K562 (cell line): Measurements from ENCODE around the gene CAPN10. TPM values are rescaled to one million over a fixed set of nuclear protein-coding genes. Genes with fewer than 3 reads are reported as not detected.
A peak's percentile ranks its signal among the peaks of the same experiment; 100 is the strongest.

ENCODE experiments used
- ATAC-seq: fragments of 200-7000 bp; cut with Tn5 transposase; 3 replicates; pipeline ENCODE4 v1.9.1; 2020; ENCODE audit warnings: moderate library complexity
- BruUV-seq: library from RNA; stranded (reverse); fragments of 400-500 nt; replicated peaks from 2 replicates; lab custom pipeline; 2021; lab: Mats Ljungman, UMichigan
- CTCF ChIA-PET: fragments of 300-600 bp; formaldehyde crosslinking; extraction: SDS; loops from one replicate; lab custom pipeline; 2021; ENCODE audit warnings: low intra/inter-chr PET ratio; lab: Yijun Ruan, JAX
- POLR2A ChIA-PET: fragments of 300-600, 350-650 bp; sonication (Branson Sonifier 250); formaldehyde crosslinking; extraction: SDS; loops from one replicate; lab custom pipeline; 2021; ENCODE audit warnings: antibody characterized with exemption, inconsistent platforms; lab: Yijun Ruan, JAX
- DNase-seq, 4 experiments: peaks; one replicate each; pipeline versions ENCODE4 v3.0.0 to v3.0.0-alpha.2; 2011 to 2018; ENCODE audit warnings: low spot score in 3 of 4, mixed read lengths in 3 of 4; ENCODE audit errors: extremely low read depth in 1 of 4
- FAIRE-seq: peaks from 2 replicates; lab custom pipeline; 2011; peaks lifted over from hg19 to GRCh38; lab: Jason Lieb, UNC
- H2AFZ ChIP-seq: 2 replicates; pipeline ENCODE4 v1.6.0; 2011; ENCODE audit warnings: low read depth, low read length, control low read depth, inconsistent platforms
- H3K27ac ChIP-seq: fragments of 200-600 bp; 3 replicates; pipeline ENCODE4 v1.8.0; 2011; ENCODE audit warnings: low read depth, mild to moderate bottlenecking, control low read depth, inconsistent platforms, low read length, moderate library complexity, mixed read lengths; ENCODE audit errors: extremely low read depth
- H3K27me3 ChIP-seq, 2 experiments: fragments of 300-600 bp in 1 of 2; 2 replicates in 1 of 2; 3 replicates in 1 of 2; pipeline versions ENCODE4 v1.6.0 to v1.8.0; 2011; ENCODE audit warnings: inconsistent platforms in 2 of 2, low read length in 2 of 2, mild to moderate bottlenecking in 1 of 2, mixed read lengths in 1 of 2, moderate library complexity in 1 of 2; ENCODE audit not compliant: control insufficient read depth in 2 of 2, insufficient read depth in 2 of 2
- H3K36me3 ChIP-seq: fragments of 300-600 bp; 3 replicates; pipeline ENCODE4 v1.8.0; 2011; ENCODE audit warnings: mild to moderate bottlenecking, low read length, inconsistent platforms; ENCODE audit not compliant: control insufficient read depth, insufficient read depth
- H3K4me1 ChIP-seq, 2 experiments: fragments of 200-600 bp in 1 of 2; replicated peaks in 1 of 2; 2 replicates in 1 of 2; 3 replicates in 1 of 2; pipeline versions ENCODE4 v1.5.1 to v1.8.0; 2011; ENCODE audit warnings: inconsistent platforms in 2 of 2, low read length in 2 of 2, mild to moderate bottlenecking in 1 of 2, mixed read lengths in 1 of 2, moderate library complexity in 1 of 2; ENCODE audit not compliant: control insufficient read depth in 2 of 2, insufficient read depth in 2 of 2
- H3K4me2 ChIP-seq: 2 replicates; pipeline ENCODE4 v1.6.1; 2011; ENCODE audit warnings: low read length, control low read depth, inconsistent platforms, mixed read lengths; ENCODE audit not compliant: insufficient read depth
- H3K4me3 ChIP-seq: fragments of 200-600 bp; sonication (generic), shearing (Covaris generic); 2 replicates; pipeline ENCODE4 v1.5.1; 2016; ENCODE audit warnings: control low read depth, inconsistent platforms
- H3K79me2 ChIP-seq: fragments of 200-600 bp; 3 replicates; pipeline ENCODE4 v1.8.0; 2011; ENCODE audit warnings: low read length, inconsistent platforms; ENCODE audit not compliant: control insufficient read depth, insufficient read depth
- H3K9ac ChIP-seq, 2 experiments: 2 replicates each; pipeline versions ENCODE4 v1.6.0 to v1.6.1; 2011; ENCODE audit warnings: low read depth in 2 of 2, low read length in 2 of 2, control low read depth in 1 of 2, inconsistent platforms in 1 of 2, mild to moderate bottlenecking in 1 of 2, mixed read lengths in 1 of 2; ENCODE audit not compliant: insufficient read depth in 1 of 2
- H3K9me1 ChIP-seq: one replicate; pipeline ENCODE4 v1.6.0; 2011; ENCODE audit warnings: inconsistent platforms, mild to moderate bottlenecking, low read length, moderate library complexity; ENCODE audit not compliant: control insufficient read depth, insufficient read depth
- H3K9me3 ChIP-seq: replicated peaks from 2 replicates; pipeline ENCODE4 v1.5.1; 2011; ENCODE audit warnings: low read depth, low read length, inconsistent platforms; ENCODE audit not compliant: control insufficient read depth, insufficient read depth
- H4K20me1 ChIP-seq: replicated peaks from 2 replicates; pipeline ENCODE4 v1.6.1; 2011; ENCODE audit warnings: low read length, inconsistent platforms, mixed read lengths; ENCODE audit not compliant: control insufficient read depth, insufficient read depth
- C11orf30 ChIP-seq: fragments of 450-650 bp; IDR thresholded peaks from 2 replicates; pipeline ENCODE4 v1.6.1; 2016; ENCODE audit warnings: low read depth, mild to moderate bottlenecking
- COPS2 ChIP-seq: fragments of 450-650 bp; conservative IDR thresholded peaks from 2 replicates; pipeline ENCODE4 v1.6.1; 2016; ENCODE audit warnings: mild to moderate bottlenecking, moderate library complexity
- KDM1A ChIP-seq, 2 experiments: fragments of 450-650 bp; IDR thresholded peaks; 2 replicates each; pipeline ENCODE4 v1.6.1; 2016; ENCODE audit warnings: mild to moderate bottlenecking in 2 of 2
- MAFK ChIP-seq: IDR thresholded peaks from 2 replicates; pipeline ENCODE4 v1.6.1; 2011; ENCODE audit warnings: low read length, improper control_type of control experiment
- NBN ChIP-seq: fragments of 450-650 bp; IDR thresholded peaks from 2 replicates; pipeline ENCODE4 v1.6.1; 2016; ENCODE audit warnings: low read depth, mild to moderate bottlenecking
- NFE2 ChIP-seq: IDR thresholded peaks from 2 replicates; pipeline ENCODE4 v1.6.1; 2014; ENCODE audit warnings: antibody characterized with exemption, low read depth
- NRF1 ChIP-seq, 2 experiments: fragments of 450-650 bp; IDR thresholded peaks in 1 of 2; conservative IDR thresholded peaks in 1 of 2; 2 replicates each; pipeline ENCODE4 v1.6.1; 2014; ENCODE audit warnings: mild to moderate bottlenecking in 2 of 2
- PKNOX1 ChIP-seq: fragments of 450-650 bp; IDR thresholded peaks from 2 replicates; pipeline ENCODE4 v1.6.1; 2016
- VEZF1 ChIP-seq: fragments of 200-800 bp; sonication (Bioruptor generic); IDR thresholded peaks from 2 replicates; pipeline ENCODE4 v1.6.1; 2017; ENCODE audit warnings: missing genetic modification characterization, missing compliant biosample characterization
- ZBTB8A ChIP-seq: fragments of 450-650 bp; IDR thresholded peaks from 2 replicates; pipeline ENCODE4 v1.6.1; 2018; ENCODE audit warnings: mild to moderate bottlenecking, moderate library complexity; ENCODE audit not compliant: partially characterized antibody
- WGBS: fragments of 100-300 bp; shearing (Covaris generic); methylation state at CpG from one replicate; pipeline ENCODE4 v1.1.6; 2016; ENCODE audit warnings: low coverage, mixed read lengths; ENCODE audit not compliant: insufficient coverage; ENCODE audit errors: missing lambda C conversion rate; 5-methylcytosine and 5-hydroxymethylcytosine counted together
- in situ Hi-C: fragments of 300-500 bp; cut with MboI; formaldehyde crosslinking; loops from 4 replicates; pipeline ENCODE4 v1.15.0; 2018; ENCODE audit warnings: inconsistent platforms, mixed read lengths
- intact Hi-C: fragments of 100-400 bp; cut with micrococcal nuclease; formaldehyde crosslinking; loops from 2 replicates; pipeline ENCODE4 v1.14.2; 2022
- polyA plus RNA-seq, 8 experiments: library from polyadenylated mRNA; depleted of rRNA in 4 of 8; stranded (reverse) in 5 of 8; unstranded in 3 of 8; fragments of >200 nt; fragmentation: Nextera tagmentation in 2 of 8; fragmentation: Illumina TruSeq in 1 of 8; extraction: Ambion mirVana in 2 of 8; extraction: Trizol in 1 of 8; gene quantifications; 2 replicates each; pipeline versions ENCODE4 v1.2.1 to v1.2.3, GENCODE V29; 2011 to 2014; ENCODE audit warnings: inconsistent platforms in 1 of 8, missing spikeins in 1 of 8
- total RNA-seq, 7 experiments: library from RNA; depleted of rRNA in 6 of 7; stranded (reverse); fragments of >200 nt in 6 of 7; fragmentation: Illumina TruSeq in 2 of 7; extraction: Trizol in 2 of 7; gene quantifications; 2 replicates each; pipeline versions ENCODE4 v1.2.1 to v1.2.3, GENCODE V29; 2011 to 2021; ENCODE audit warnings: low replicate concordance in 1 of 7
- TF ChIP-seq, protein P1 (sequence below), 3 experiments: fragments of 200-800 bp in 1 of 3; sonication (Bioruptor generic) in 1 of 3; sonication (generic) in 1 of 3; formaldehyde crosslinking in 1 of 3; IDR thresholded peaks; 2 replicates each; pipeline versions ENCODE4 v1.6.1 to v1.8.0; 2016 to 2022; ENCODE audit warnings: mild to moderate bottlenecking in 2 of 3, missing compliant biosample characterization in 2 of 3, missing genetic modification characterization in 2 of 3, missing genetic modification reagents in 1 of 3

Gene CAPN10
- total and polyA plus RNA-seq, 9 of the 15 experiments (the other 6 are each of a cell fraction or from before 2014, with no cell fraction given) = 0.08 to 26.1 (median 8.4) TPM

DNA sequence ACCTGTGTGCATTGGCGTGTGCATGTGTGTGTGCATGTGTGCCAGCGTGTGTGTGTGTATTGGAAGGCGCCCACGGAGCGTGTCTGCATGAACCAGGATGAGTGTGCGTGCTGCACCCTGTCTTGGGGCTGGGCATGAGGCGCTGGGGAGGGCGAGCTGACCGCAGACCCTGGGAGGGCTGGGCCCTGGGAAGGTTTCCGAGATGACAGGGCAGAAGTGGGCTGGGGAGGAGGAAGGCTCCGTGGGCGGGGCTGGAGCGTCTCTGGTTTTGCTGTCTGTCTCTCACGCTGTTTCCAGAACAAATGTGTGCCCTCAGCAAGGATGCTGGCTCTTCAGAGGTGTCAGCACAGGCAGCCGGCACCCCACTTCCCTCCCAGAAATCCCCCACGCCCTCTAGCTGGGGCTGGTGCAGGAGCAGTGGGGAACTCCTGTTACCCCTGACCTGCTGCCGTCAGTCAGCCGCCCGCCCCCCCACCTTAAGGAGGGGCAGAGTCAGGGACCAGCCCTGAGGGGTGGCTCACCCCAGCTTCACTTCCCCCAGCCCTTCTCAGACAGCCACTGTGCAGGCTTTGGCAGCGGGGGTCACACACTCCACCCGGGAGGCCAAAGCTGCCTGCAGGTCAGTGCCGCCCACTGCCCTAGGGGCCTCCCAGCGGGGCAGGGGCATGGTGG lies 38.6 kb downstream of the CAPN10 start, which contains the start of gene GPR35:
GPR35 (plus strand) TSS at position 531 of the 672 bp plus-strand sequence. CDS start 4,473 bp downstream, outside the sequence.
- intact Hi-C loops = no loop called here
- ChIA-PET CTCF (no interaction called here), POLR2A (interaction anchor here (0.6 to 1.0 kb wide), 3 partner anchors 9 to 1242 kb away, joined by 3 to 4 read pairs (median 4); no protein-coding TSS in a partner anchor)
- ATAC-seq = peak; percentile 89
- TF ChIP-seq COPS2 (no peak), ZBTB8A (no peak), MAFK (peak; percentile 9; the same call in 1 of the 2 replicates), C11orf30 (peak; percentile 35; the same call in 1 of the 2 replicates), KDM1A (IDR thresholded peaks at IDR 0.05) (peak in 1 of 2 experiments; percentile 61; a peak in 2 of 4 replicates), NRF1 (conservative IDR thresholded peaks at IDR 0.05 in 1 of 2, IDR thresholded peaks at IDR 0.05 in 1 of 2) (0 out of 4 replicates have a peak, but pooled peaks of 1 of the 2 experiments have one; percentile 12), VEZF1 (peak; percentile 29; the same call in 1 of the 2 replicates), NFE2 (peak; percentile 65), NBN (no peak), PKNOX1 (0 out of 2 replicates have a peak, but pooled peaks have one; percentile 28)
- TF ChIP-seq, protein P1, sequence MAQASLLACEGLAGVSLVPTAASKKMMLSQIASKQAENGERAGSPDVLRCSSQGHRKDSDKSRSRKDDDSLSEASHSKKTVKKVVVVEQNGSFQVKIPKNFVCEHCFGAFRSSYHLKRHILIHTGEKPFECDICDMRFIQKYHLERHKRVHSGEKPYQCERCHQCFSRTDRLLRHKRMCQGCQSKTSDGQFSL (CRISPR knock-in tag; IDR thresholded peaks at IDR 0.05) = peak; percentile 79
- TF ChIP-seq, protein P1 (tag; IDR thresholded peaks at IDR 0.05) = 0 out of 4 replicates have a peak, but pooled peaks of 1 of the 2 experiments have one; percentile 32
- TF ChIP-seq, all 486 proteins: peak for 8
- Histone ChIP-seq H3K9me3 (no peaks in the 10 kb centered on the region), H3K36me3 (no peaks in the 10 kb centered on the region), H3K9me1 (no peaks in the 10 kb centered on the region), H3K27me3 (peaks cover 0 to 8% of the 10 kb centered on the region in 2 experiments; a peak in 2 of 5 replicates), H3K9ac (peak within 1 kb of the TSS in 1 of 2 experiments; percentile 58; a peak in 2 of 4 replicates), H4K20me1 (no peaks in the 10 kb centered on the region), H3K4me1 (peaks cover 0 to 45% of the 10 kb centered on the region in 2 experiments; a peak in 2 of 5 replicates), H2AFZ (peak within 1 kb of the TSS; percentile 45; the same call in 1 of the 2 replicates), H3K4me2 (no peak within 1 kb of the TSS), H3K4me3 (no peak within 1 kb of the TSS), H3K79me2 (no peaks in the 10 kb centered on the region), H3K27ac (no peak within 1 kb of the TSS)
- no TSS peak for BruUV-seq
- FAIRE-seq (no peak), DNase-seq (peak; percentile 60 to 68 (median 62))
- WGBS = 9% methylated on average over 4 of the region's 23 CpGs
- in situ Hi-C loops = no loop called here
